ENCODE results near the gene CGREF1. TPM values are rescaled to one million over a fixed set of nuclear protein-coding genes. Genes with fewer than 3 reads are reported as not detected.

CGREF1 gene
- total and polyA plus RNA-seq, 4 donors, result 0.98 to 16.1 (median 11.7) TPM

- no peak for TF ChIP-seq GABPA (IDR thresholded peaks at IDR 0.05 in 1 of 2, conservative IDR thresholded peaks at IDR 0.05 in 1 of 2)
- TF ChIP-seq YY1 (IDR thresholded peaks at IDR 0.05), result no peak
- no peak for TF ChIP-seq MAX (IDR thresholded peaks at IDR 0.05)
- no peak for TF ChIP-seq TAF1 (conservative IDR thresholded peaks at IDR 0.05)
- TF ChIP-seq EGR1 (IDR thresholded peaks at IDR 0.05; ENCODE audit: low read depth in 2 of 2), result no peak
- H3K4me1 ChIP-seq (ENCODE audit: control insufficient read depth in 4 of 4, insufficient read depth in 4 of 4, low read length in 3 of 4), result peaks cover 3 to 15% (median 11%) of the 10 kb centered on the region in 4 donors
- H3K9ac ChIP-seq (ENCODE audit: low read depth in 1 of 2, low read length in 2 of 2), result no peak overlapping the region
- no peak overlapping the region for H3K4me3 ChIP-seq (ENCODE audit: low read depth in 1 of 3, low read length in 3 of 3)
- no peaks in the 10 kb centered on the region for H3K27me3 ChIP-seq (ENCODE audit: control insufficient read depth in 4 of 4, insufficient read depth in 4 of 4, low read length in 3 of 4)
- H3K36me3 ChIP-seq (ENCODE audit: control insufficient read depth in 4 of 4, insufficient read depth in 3 of 4, low read depth in 1 of 4, low read length in 3 of 4), result peaks cover 13 to 32% (median 24%) of the 10 kb centered on the region in 4 donors
- DNase-seq (ENCODE audit: low spot score), result no peak
- H3K27ac ChIP-seq (ENCODE audit: low read depth in 1 of 2, low read length in 2 of 2), result no peak overlapping the region
- 93% methylated on average over 11 of the region's 11 CpGs for WGBS
- H3K9me3 ChIP-seq (ENCODE audit: control insufficient read depth in 4 of 4, low read length in 3 of 4), result no peaks in the 10 kb centered on the region
Measured at GRCh38 chr2:27131429-27131828, 12.5 kb upstream of the CGREF1 start.

- whole genome bisulfite sequencing, result 97% methylated on average over 10 of the region's 10 CpGs
- Histone ChIP-seq H3K27ac (ENCODE audit: low read depth in 1 of 2, low read length in 2 of 2) (no peak overlapping the region), H3K4me3 (ENCODE audit: low read depth in 1 of 3, low read length in 3 of 3) (no peak overlapping the region), H3K4me1 (ENCODE audit: control insufficient read depth in 4 of 4, insufficient read depth in 4 of 4, low read length in 3 of 4) (peaks cover 3 to 22% (median 17%) of the 10 kb centered on the region in 4 donors), H3K27me3 (ENCODE audit: control insufficient read depth in 4 of 4, insufficient read depth in 4 of 4, low read length in 3 of 4) (no peaks in the 10 kb centered on the region), H3K9ac (ENCODE audit: low read depth in 1 of 2, low read length in 2 of 2) (no peak overlapping the region), H3K9me3 (ENCODE audit: control insufficient read depth in 4 of 4, low read length in 3 of 4) (no peaks in the 10 kb centered on the region), H3K36me3 (ENCODE audit: control insufficient read depth in 4 of 4, insufficient read depth in 3 of 4, low read depth in 1 of 4, low read length in 3 of 4) (peaks cover 13 to 32% (median 24%) of the 10 kb centered on the region in 4 donors)
- no peak for DNase-seq (ENCODE audit: low spot score)
- no peak for TF ChIP-seq GABPA (IDR thresholded peaks at IDR 0.05 in 1 of 2, conservative IDR thresholded peaks at IDR 0.05 in 1 of 2)
- no peak for TF ChIP-seq SP1 (IDR thresholded peaks at IDR 0.05)
- TF ChIP-seq RAD21 (IDR thresholded peaks at IDR 0.05), result no peak
Measured at GRCh38 chr2:27130396-27130795, 11.5 kb upstream of the CGREF1 start.

- Histone ChIP-seq H3K9ac (ENCODE audit: low read depth in 1 of 2, low read length in 2 of 2) (no peak overlapping the region), H3K4me1 (ENCODE audit: control insufficient read depth in 4 of 4, insufficient read depth in 4 of 4, low read length in 3 of 4) (peaks cover 3 to 29% (median 22%) of the 10 kb centered on the region in 4 donors), H3K27me3 (ENCODE audit: control insufficient read depth in 4 of 4, insufficient read depth in 4 of 4, low read length in 3 of 4) (no peaks in the 10 kb centered on the region), H3K36me3 (ENCODE audit: control insufficient read depth in 4 of 4, insufficient read depth in 3 of 4, low read depth in 1 of 4, low read length in 3 of 4) (peaks cover 13 to 32% (median 24%) of the 10 kb centered on the region in 4 donors), H3K9me3 (ENCODE audit: control insufficient read depth in 4 of 4, low read length in 3 of 4) (no peaks in the 10 kb centered on the region), H3K27ac (ENCODE audit: low read depth in 1 of 2, low read length in 2 of 2) (no peak overlapping the region), H3K4me3 (ENCODE audit: low read depth in 1 of 3, low read length in 3 of 3) (no peak overlapping the region)
- no peak for DNase-seq (ENCODE audit: low spot score)
- WGBS, result 89% methylated on average over 11 of the region's 11 CpGs
- TF ChIP-seq RXRA (IDR thresholded peaks at IDR 0.05) (no peak), ATF3 (IDR thresholded peaks at IDR 0.05) (no peak), FOXA1 (IDR thresholded peaks at IDR 0.05) (no peak), EGR1 (IDR thresholded peaks at IDR 0.05; ENCODE audit: low read depth in 2 of 2) (no peak), NR2F2 (IDR thresholded peaks at IDR 0.05) (no peak), FOXA2 (IDR thresholded peaks at IDR 0.05) (no peak), HNF4G (IDR thresholded peaks at IDR 0.05) (no peak), REST (IDR thresholded peaks at IDR 0.05) (no peak), MAX (IDR thresholded peaks at IDR 0.05) (no peak), HNF4A (conservative IDR thresholded peaks at IDR 0.05) (no peak), JUND (IDR thresholded peaks at IDR 0.05) (no peak), TAF1 (conservative IDR thresholded peaks at IDR 0.05) (no peak), ZBTB33 (IDR thresholded peaks at IDR 0.05) (no peak), CTCF (IDR thresholded peaks at IDR 0.05; ENCODE audit: low read depth, low read length, missing input control) (no peak), RAD21 (IDR thresholded peaks at IDR 0.05) (no peak), GABPA (IDR thresholded peaks at IDR 0.05 in 1 of 2, conservative IDR thresholded peaks at IDR 0.05 in 1 of 2) (no peak)
Measured at GRCh38 chr2:27128668-27129571, 10.0 kb upstream of the CGREF1 start.
